Left lung (tissue), 10 donors: ENCODE data around the gene BTRC. TPM values are rescaled to one million over a fixed set of nuclear protein-coding genes. Genes with fewer than 3 reads are reported as not detected.

Experiments
- ATAC-seq: fragments of 200-7000 bp; cut with Tn5 transposase; one replicate; pipeline ENCODE4 v1.9.1; 2020; ENCODE audit warnings: moderate library complexity
- DNase-seq, 4 donors: peaks; one replicate each; pipeline ENCODE4 v3.0.0-alpha.2; 2013 to 2020
- H3K27ac ChIP-seq, 2 donors: fragments of 200-600 bp; sonication (generic) in 1 of 2; one replicate each; pipeline versions ENCODE4 v1.5.0 to v1.8.0; 2020 to 2021
- H3K27me3 ChIP-seq, 2 donors: fragments of 200-600 bp; sonication (generic) in 1 of 2; one replicate each; pipeline versions ENCODE4 v1.5.0 to v1.8.0; 2020 to 2021
- H3K36me3 ChIP-seq, 2 donors: fragments of 200-600 bp; sonication (generic) in 1 of 2; one replicate each; pipeline versions ENCODE4 v1.5.0 to v1.8.0; 2020 to 2021
- H3K4me1 ChIP-seq, 2 donors: fragments of 200-600 bp; one replicate each; pipeline ENCODE4 v1.8.0; 2021
- H3K4me3 ChIP-seq, 2 donors: fragments of 200-600 bp; sonication (generic) in 1 of 2; one replicate each; pipeline versions ENCODE4 v1.5.0 to v1.8.0; 2020 to 2021; ENCODE audit warnings: mild to moderate bottlenecking in 1 of 2
- H3K9me3 ChIP-seq, 2 donors: fragments of 200-600 bp; sonication (generic) in 1 of 2; one replicate each; pipeline versions ENCODE4 v1.5.0 to v1.8.0; 2020 to 2021
- CTCF ChIP-seq, 2 donors: fragments of 200-600 bp; sonication (generic) in 1 of 2; IDR thresholded peaks; one replicate each; pipeline versions ENCODE4 v1.5.0 to v1.8.0; 2021; ENCODE audit warnings: antibody characterized with exemption in 2 of 2
- intact Hi-C, 2 donors: fragments of 100-400 bp; cut with DNase I; formaldehyde crosslinking; loops; one replicate each; pipeline versions ENCODE4 v1.11.2 to v1.14.2; 2022
- polyA plus RNA-seq, 6 donors: library from polyadenylated mRNA; unstranded; fragments of 120-200 nt; gene quantifications; one replicate each; pipeline ENCODE4 v1.2.1, GENCODE V29; 2013; ENCODE audit not compliant: insufficient read length in 6 of 6
- total RNA-seq, 2 donors: library from RNA; stranded (reverse); fragmentation: NEBNext Ultra II Directional; extraction: Animal tissue kit (Norgen Biotek cat#: 25700); gene quantifications; one replicate each; pipeline ENCODE4 v1.2.1, GENCODE V29; 2021
- donor health status: DM: no; HTN: yes; CAD: no.
- donor health status: DM: no; HTN: no; CAD: no.

BTRC gene
- total and polyA plus RNA-seq, 8 donors, result 16.8 to 28.7 (median 25.1) TPM

GRCh38 chr10:101568054-101568745, 214.2 kb downstream of the BTRC start:
- intact Hi-C loops, result loop anchor here in 1 of 2 donors (5.0 kb wide), 1 partner anchor 351 kb away; no protein-coding TSS in a partner anchor
- ATAC-seq (no peak), DNase-seq (no peak)
- Histone ChIP-seq H3K27ac (no peak overlapping the region), H3K9me3 (peaks cover 0 to 7% of the 10 kb centered on the region in 2 donors), H3K36me3 (no peaks in the 10 kb centered on the region), H3K4me3 (no peak overlapping the region), H3K27me3 (peaks cover 31 to 78% of the 10 kb centered on the region in 2 donors), H3K4me1 (peaks cover 13 to 25% of the 10 kb centered on the region in 2 donors)
- no peak for TF ChIP-seq CTCF (IDR thresholded peaks at IDR 0.05)

GRCh38 chr10:101569323-101569621, 215.3 kb downstream of the BTRC start:
- ATAC-seq (no peak), DNase-seq (no peak)
- Histone ChIP-seq H3K36me3 (no peaks in the 10 kb centered on the region), H3K4me3 (peak overlapping the region in 1 of 2 donors; percentile 54), H3K27me3 (peaks cover 31 to 67% of the 10 kb centered on the region in 2 donors), H3K9me3 (peaks cover 0 to 7% of the 10 kb centered on the region in 2 donors), H3K4me1 (peaks cover 13 to 25% of the 10 kb centered on the region in 2 donors), H3K27ac (no peak overlapping the region)
- TF ChIP-seq CTCF (IDR thresholded peaks at IDR 0.05), result no peak
- intact Hi-C loops, result loop anchor here in 1 of 2 donors (5.0 kb wide), 1 partner anchor 352 kb away; no protein-coding TSS in a partner anchor

- Histone ChIP-seq H3K4me3 (peak overlapping the region; percentile 25 to 54), H3K36me3 (no peaks in the 10 kb centered on the region), H3K9me3 (peaks cover 0 to 7% of the 10 kb centered on the region in 2 donors), H3K27me3 (peaks cover 31 to 62% of the 10 kb centered on the region in 2 donors), H3K4me1 (peaks cover 13 to 25% of the 10 kb centered on the region in 2 donors), H3K27ac (no peak overlapping the region)
- DNase-seq (peak; percentile 79 to 98 (median 85)), ATAC-seq (peak; percentile 98)
- TF ChIP-seq CTCF (IDR thresholded peaks at IDR 0.05), result peak; percentile 94 to 96
- intact Hi-C loops, result loop anchor here in 1 of 2 donors (5.0 kb wide), 1 partner anchor 353 kb away; no protein-coding TSS in a partner anchor
These were observed 215.9 kb downstream of the BTRC start for GRCh38 chr10:101569622-101570427.

- DNase-seq, result peak in 1 of 4 donors; percentile 84
- Histone ChIP-seq H3K27me3 (peaks cover 31 to 53% of the 10 kb centered on the region in 2 donors), H3K9me3 (peaks cover 0 to 7% of the 10 kb centered on the region in 2 donors), H3K4me3 (peak overlapping the region; percentile 25 to 54), H3K27ac (no peak overlapping the region), H3K4me1 (peaks cover 13 to 25% of the 10 kb centered on the region in 2 donors), H3K36me3 (no peaks in the 10 kb centered on the region)
- intact Hi-C loops, result no loop called here
- ATAC-seq, result peak; percentile 32
- TF ChIP-seq CTCF (IDR thresholded peaks at IDR 0.05), result peak in 1 of 2 donors; percentile 51
These were observed 216.7 kb downstream of the BTRC start for GRCh38 chr10:101570428-101571270.
